Endometrial microvascular endothelial cells (primary cell): ENCODE data around the gene TTC4. TPM values are rescaled to one million over a fixed set of nuclear protein-coding genes. Genes with fewer than 3 reads are reported as not detected.

Experiments used
- in situ Hi-C: cut with HindIII; loops from 2 replicates; pipeline ENCODE4 v1.10.0; 2017; ENCODE audit warnings: low sequenced_read_pairs, low pct_unique_long_range_greater_than_20kb; ENCODE audit errors: inconsistent ontology term
- total RNA-seq: library from RNA; depleted of rRNA; stranded (reverse); fragments of >200 nt; gene quantifications from one replicate; pipeline ENCODE4 v1.2.3, GENCODE V29; 2015; ENCODE audit errors: inconsistent ontology term

Gene TTC4
- total RNA-seq, 1 donor from 2014 or later = 31.1 TPM

DNA sequence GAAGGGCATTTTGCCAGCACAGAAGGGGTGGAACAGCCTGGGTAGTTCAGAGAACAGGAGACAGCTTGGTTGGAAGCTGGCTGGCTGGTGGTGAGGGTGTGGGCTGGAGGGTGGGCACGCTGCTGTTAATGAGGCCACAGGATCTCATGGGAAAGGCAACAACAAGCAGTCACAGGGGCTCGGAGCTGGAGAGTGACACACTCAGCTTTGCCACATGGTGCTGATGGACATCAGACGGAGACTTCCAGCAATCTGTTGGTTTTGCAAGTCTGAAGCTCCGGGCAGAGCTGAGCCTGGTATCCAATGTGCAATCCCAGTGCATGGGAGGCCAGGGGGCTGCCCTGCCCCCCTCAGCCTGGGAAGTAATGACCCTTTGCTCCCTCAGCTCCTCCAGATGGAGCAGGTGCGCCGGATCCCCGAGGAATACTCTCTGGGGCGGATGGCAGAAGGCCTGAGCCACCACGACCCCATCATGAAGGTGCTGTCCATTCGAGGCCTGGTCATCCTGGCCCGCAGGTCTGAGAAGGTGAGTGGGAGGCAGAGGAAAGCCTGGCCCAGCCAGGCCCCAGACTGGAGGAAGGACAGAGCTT lies 15.6 kb upstream of the TTC4 start:
- in situ Hi-C loops = no loop called here

DNA sequence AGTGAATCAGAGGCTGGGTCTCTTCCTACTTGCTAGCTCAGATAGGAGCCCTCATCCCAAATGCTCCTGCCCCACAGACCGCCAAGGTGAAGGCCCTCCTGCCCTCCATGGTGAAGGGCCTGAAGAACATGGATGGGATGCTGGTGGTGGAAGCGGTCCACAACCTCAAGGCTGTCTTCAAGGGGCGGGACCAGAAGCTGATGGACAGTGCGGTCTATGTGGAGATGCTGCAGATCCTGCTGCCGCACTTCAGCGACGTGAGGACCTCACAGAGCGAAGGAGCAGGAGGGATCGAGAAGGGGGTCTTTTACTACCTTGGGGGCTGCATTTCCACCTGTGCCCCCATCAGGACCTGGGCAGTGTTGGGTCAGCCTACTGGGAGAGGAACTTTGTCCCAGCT lies 14.6 kb upstream of the TTC4 start:
- in situ Hi-C loops = no loop called here

DNA sequence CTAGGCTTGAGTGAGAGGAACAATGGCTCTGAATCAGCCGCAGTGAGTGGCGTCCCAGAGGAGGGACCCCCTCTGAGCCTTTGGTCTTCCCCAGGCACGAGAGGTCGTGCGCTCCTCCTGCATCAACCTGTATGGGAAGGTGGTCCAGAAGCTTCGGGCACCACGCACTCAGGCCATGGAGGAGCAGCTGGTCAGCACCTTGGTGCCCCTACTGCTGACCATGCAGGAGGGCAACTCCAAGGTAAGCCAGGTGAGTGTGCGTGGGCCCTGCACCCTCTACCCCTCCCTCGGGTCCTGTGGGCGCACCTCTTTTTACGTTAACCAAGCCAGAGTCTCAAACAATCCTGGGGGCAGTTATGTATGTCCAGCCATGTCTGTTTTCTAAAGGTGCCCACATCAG lies 13.7 kb upstream of the TTC4 start:
- in situ Hi-C loops = no loop called here

DNA sequence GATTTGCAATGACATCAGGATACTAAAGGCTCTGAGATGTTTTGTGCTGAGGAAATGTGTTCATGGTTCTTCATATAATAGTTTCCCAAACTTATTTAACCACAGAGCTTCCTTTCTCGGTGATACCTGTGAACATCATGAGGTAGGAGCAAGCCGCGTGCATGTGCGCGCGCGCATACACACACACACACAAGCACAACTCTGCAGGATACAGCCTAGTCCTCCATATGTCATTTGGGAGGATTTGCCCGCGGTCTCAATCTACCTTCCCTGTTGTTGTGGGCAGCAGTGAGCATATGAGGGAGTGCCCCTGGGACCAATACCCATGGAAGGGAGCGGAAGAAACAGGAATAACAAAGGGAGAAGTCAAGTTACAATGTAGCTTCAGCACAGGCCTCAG lies 12.2 kb upstream of the TTC4 start:
- in situ Hi-C loops = no loop called here

DNA sequence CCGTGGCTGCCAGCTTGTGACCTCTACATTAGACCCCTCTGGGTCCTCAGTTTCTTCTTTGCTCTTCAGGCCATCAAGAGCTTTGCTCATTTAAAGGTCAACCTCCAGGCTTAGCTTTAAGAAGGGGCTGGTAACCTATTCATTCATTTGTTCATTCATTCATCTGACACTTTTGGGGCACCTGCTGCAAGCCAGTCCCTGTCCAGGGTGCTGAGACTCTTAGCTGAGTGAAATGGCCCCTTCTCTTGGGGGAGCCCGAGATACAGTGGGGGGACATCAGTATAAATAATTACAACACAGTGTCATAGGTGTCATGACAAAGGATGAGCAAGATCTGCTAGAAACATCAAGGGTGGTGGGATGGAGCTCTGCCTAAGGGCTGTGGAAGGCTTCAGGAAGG lies 10.5 kb upstream of the TTC4 start:
- in situ Hi-C loops = no loop called here

DNA sequence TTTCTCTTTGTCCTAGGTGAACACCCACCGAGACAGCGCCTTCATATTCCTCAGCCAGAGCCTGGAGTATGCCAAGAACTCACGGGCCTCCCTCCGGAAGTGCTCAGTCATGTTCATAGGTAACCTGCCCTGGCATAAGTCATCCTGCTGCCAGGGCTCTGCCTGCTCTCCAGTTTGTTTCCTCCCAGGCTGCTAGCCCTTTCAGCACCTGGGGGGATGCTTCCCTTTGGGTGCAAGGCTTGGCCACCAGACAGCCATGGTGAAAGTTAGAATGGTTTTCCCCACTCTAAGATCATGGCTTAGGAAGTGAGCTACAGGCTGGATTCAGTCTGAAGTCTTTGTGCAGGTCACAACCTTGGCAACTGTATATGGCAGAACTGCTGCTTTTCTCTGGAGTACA lies 9.2 kb upstream of the TTC4 start:
- in situ Hi-C loops = no loop called here

DNA sequence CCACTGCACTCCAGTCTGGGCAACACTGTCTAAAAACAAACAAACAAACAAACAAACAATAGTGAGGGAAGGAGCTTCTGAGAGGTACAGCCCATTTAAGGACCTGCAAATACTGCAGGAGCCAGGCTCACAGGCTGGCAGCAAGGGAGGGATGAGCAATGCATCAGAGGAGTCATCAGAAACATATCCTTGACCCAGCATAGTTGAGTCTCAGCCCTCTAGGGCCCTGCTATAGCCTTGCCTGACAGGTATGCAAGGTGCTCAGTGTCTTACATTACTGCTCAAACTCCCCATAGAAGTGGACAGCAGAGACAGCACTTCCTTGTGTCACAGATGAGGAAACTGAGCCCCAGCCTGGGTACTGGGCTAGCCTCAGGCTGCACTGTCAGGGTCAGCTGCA lies 7.3 kb upstream of the TTC4 start:
- in situ Hi-C loops = no loop called here

DNA sequence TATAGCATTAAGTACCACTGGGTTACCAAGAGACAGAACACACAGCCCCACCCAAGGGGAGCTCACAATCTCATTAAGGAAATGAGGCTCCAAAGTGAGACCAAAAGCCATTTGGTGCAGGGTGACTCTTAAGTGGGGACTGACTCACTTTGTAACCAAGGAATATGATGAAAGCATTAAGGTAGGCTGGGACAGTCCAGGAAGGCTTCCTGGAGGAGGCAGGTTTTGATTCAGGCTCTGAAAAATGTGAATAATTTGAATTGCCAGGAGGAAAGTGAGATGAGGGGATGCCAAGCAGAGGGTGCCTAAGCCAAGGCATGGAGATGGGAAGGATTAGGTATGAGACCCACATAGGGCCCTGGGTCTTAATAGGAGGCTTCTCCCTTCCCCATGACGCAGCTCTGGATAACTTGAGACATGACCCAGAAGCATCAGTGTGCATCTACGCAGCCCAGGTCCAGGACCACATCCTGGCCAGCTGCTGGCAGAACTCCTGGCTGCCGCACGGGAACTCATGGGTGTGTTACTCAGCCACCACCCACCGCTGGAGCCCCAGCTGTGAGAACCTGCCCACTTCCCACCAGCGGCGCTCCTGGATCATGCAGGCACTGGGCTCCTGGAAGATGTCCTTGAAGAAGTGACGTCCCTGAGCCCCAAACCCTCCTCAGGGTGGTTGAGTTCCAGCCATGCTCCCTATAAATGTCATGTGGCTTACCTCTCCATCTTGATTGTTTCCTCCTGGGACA lies 5.9 kb upstream of the TTC4 start:
- in situ Hi-C loops = no loop called here

DNA sequence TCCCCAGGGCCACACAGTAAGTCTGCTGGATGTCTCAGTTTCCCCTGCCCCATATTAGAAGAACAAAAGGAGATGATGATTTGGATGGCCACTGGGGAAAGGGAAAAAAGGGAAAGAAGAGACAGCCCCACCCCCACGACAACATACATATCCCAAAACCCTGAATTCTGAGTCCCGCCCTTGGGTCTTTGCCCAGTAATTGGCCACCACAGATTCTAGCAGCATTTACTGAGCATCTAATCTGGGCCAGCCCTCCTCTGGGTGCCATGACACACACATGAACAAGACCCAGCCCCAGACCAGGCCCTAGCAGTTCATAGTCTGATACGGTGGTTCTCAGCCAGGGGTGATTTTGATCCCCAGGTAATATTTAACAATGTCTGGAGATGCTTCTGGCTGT lies 5.2 kb upstream of the TTC4 start:
- in situ Hi-C loops = no loop called here

DNA sequence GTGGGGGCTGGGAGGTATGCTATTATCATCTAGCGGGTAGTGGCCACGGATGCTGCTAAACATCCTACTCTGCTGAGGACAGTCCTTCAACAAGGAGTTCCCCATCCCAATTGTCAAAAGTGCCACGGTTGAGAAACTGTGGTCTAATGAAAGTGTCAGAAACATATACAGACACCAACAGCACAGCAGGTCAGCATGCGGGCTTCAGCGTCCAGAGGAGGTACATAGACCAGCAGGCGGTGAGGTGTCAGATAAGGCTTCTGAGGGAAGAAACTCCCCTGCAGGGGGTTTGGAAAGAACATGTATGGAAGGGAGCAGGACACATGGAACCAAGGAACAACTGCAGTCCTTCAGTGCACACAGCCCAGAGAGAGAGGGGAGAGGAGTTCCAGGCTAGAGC lies 4.8 kb upstream of the TTC4 start:
- in situ Hi-C loops = no loop called here

DNA sequence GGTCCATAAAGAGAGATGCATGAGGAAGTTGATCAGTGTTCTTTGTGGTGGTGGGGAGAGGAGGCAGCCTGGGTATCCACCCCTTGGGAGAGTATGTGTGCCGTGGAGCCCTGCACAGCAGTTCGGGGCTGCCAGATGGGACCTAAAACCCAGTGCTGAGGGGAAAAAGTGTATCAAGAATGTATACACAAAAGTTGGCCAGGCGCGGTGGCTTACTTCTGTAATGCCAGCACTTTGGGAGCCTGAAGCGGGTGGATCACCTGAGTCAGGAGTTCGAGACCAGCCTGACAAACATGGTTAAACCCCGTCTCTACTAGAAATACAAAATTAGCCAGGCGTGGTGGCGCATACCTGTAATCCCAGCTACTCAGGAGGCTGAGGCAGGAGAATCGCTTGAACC lies 4.1 kb upstream of the TTC4 start:
- in situ Hi-C loops = no loop called here

DNA sequence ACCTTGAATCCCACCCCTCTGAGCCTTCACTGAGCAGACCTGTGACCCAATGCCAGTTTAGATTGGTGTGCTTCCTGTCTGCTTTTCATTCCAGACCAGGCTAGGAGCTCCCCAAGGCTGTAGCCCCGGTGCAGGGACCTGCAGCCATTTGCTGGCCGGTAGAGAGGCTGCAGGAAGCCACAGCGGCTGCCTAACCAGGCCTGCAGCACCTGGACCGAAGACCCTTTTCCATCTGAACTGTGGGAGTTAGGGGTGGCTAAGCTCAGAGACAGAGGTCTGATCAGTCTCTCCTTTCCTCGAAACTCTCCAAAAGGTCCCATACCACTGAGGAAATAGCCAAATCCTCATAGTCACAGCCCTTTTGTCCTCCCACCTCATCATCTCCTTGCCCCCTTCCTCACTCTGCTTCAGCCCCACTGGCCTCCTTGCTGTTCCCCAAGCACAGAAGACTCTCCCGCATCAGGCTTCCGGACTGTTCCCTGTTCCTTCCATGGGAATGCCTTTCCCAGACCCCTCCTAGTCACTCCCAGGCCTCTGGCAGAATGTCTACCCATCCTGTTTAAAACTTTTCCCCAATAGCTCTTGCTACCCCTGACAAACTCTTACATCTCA lies 674 bp upstream of the TTC4 start:
- in situ Hi-C loops = no loop called here

DNA sequence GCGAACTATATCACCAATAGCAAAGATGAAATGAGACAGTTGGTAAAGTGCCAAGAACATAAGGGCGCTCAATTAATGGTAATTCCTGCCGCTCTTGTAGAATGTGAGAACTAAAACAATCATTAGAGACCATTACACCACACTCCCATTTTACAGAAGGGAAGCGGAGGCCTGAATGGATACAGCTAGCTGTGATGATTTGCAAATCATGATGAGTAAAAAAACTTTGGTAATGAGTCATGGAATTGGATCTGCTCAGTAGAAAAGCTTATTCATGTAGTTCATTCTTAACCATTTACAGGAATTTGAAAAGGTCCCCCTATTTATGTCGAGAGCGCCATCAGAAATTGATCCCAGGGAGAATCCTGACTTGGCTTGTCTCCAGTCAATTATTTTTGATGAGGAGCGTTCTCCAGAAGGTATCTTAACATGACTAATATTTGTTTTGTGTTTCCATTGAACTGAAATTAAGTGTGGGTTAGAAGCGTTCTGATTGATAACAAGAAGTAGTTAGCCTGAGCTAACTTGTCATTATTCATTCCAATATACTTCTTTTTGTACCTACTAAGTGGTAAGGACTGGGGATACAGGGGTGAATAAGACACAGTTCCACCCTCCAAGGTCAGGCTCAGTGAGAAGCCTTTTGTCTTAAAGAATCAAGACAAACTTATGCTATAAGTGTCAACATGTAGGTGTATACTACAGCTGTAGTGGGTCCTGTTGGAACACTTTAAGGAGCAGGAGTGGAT lies 812 bp downstream of the TTC4 start:
- in situ Hi-C loops = no loop called here

DNA sequence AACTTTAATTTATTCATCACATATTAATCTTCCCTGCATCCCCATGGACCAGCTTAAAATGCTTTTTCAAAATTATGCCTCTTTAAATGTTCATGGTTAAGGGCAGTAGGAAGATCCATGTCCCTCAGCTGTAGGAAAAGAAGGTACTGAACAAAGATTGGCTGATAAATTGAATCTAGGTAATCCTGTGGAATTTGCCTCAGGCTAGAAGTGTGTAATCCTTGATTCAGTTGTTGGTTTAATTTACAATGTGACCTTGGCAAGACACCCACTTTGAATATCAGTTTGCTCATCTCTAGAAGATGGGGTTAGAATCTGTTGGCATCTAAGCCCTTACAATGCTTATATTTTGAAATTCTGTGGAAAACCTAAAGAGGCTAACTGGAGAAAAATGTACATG lies 6.1 kb downstream of the TTC4 start:
- in situ Hi-C loops = no loop called here

DNA sequence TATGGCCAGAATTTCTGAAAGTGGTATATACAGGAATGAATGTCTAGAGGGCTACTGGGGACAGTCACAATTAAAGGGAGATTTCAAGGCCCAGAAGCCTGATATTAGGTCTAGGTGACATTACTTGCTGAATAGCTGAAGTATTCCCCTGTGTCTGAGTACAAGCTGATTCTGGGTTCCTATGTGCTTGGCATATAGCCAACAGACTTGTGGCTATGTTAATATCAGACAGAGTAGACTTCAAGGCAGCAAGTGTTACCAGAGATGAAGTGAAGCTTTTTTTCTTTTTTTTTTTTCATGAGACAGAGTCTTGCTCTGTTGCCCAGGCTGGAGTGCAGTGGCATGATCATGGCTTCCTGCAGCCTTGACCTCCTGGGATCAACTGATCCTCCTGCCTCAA lies 8.3 kb downstream of the TTC4 start:
- in situ Hi-C loops = no loop called here

DNA sequence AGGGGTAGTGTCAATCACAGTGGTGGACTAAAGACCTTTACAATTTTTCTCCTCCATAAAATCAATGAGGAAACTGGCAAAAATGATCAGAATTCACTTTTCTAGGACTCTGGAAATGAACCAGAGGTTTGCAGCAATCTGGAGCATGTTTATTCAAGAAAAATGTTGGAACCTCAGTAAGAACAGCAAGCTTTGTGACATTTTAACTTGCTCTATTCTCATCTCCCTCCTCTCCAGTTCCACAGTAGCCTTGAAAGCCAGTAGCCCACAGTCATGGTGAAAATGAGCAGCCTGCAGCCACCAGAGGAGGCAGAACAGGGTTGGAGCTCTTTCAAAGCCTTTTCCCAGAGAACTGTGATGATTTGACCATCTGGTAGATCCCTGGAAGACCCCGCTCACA lies 9.1 kb downstream of the TTC4 start:
- in situ Hi-C loops = no loop called here

DNA sequence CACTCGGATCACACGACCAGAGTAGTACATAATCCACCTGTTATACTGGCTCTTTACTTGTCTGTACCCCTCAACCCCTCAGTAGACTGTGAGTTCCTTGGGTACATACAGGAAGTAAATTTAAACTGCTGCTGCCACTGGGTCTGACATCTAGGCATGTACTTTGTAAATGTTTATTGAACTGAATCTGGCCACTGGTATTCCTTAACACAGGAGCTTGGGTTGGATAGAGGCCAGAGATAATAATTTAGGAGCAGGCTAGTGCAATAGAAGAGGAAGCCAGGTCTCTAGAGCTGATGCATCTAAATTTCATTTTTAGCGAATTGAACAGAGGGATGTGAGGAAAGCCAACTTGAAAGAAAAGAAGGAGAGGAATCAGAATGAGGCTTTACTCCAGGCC lies 12.4 kb downstream of the TTC4 start:
- in situ Hi-C loops = no loop called here

DNA sequence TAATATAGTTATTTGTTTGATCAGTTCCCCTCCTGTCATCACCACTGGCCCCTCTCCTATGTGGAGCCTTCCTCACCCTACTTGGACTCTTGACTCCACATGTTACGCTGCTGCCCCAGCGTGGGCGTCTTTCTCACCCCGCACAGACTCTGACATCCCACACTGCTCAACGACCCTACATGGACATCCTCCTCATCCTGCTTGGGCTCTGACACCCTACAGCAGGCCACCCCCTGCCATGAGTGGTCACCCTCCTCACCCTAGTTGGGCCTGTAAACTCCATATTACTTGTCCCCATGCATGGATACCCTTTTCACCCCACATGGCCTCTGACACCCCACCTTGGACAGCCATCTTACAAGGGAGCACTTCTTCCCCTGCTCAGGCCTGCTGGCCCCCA lies 21.0 kb downstream of the TTC4 start:
- in situ Hi-C loops = no loop called here

DNA sequence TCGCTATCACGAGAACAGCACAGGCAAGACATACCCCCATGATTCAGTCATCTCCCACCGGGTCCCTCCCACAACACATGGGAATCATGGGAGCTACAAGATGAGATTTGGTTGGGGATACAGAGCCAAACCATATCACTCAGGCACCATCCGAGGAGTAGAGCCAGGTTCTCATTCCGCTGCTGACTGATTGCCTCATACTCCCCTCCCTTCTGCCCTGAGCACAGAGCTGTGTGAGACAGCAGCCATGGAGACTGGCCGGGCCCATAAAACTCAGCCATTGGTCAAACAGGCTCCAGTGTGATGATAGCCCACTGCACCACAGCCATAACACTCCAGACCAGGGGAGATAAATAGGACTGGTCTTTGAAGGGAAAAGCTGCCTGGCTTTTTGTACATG lies 22.6 kb downstream of the TTC4 start:
- in situ Hi-C loops = no loop called here

DNA sequence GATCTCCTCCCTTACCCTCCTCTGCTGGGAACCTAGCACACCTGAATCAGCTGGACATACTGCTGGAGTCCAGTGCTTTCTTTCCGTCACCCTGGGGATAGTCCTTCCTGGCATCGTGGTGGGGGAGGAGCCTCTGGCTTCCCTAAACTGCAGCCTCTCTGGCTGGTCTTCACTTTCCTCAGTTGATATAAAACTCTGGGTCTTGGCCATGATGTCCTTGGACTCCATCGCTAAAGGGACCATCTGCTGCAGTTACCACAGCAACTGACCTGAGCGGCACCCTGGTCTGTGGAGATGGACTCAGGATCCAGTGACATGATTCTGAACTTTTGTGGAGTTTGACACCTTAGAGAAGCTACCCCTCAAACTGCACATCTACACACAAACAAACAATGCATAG lies 25.9 kb downstream of the TTC4 start:
- in situ Hi-C loops = no loop called here
